ENCODE results near the gene GALNT17. TPM values are rescaled to one million over a fixed set of nuclear protein-coding genes. Genes with fewer than 3 reads are reported as not detected.

Gene GALNT17
- polyA plus RNA-seq, 1 donor (not counting 4 experiments of a cell fraction or from before 2014, with no cell fraction given), result not detected

- no peak overlapping the region for H3K9ac ChIP-seq (ENCODE audit: control insufficient read depth, extremely low read depth, insufficient read depth, low read length)
- no peaks in the 10 kb centered on the region for H3K36me3 ChIP-seq (ENCODE audit: control insufficient read depth in 2 of 2, extremely low read depth in 1 of 2, insufficient read depth in 2 of 2, low read length in 2 of 2)
- H3K9me3 ChIP-seq (ENCODE audit: control insufficient read depth, low read depth, low read length), result peaks cover 8% of the 10 kb centered on the region
- H4K20me1 ChIP-seq (ENCODE audit: control insufficient read depth, extremely low read depth, insufficient read depth, low read length), result no peaks in the 10 kb centered on the region
- no peaks in the 10 kb centered on the region for H3K27me3 ChIP-seq (ENCODE audit: control insufficient read depth, extremely low read depth, insufficient read depth, low read length)
- H3K27ac ChIP-seq (ENCODE audit: control insufficient read depth, insufficient read depth, low read length), result no peak overlapping the region
- H3K79me2 ChIP-seq (ENCODE audit: control insufficient read depth, insufficient read depth, low read length), result no peaks in the 10 kb centered on the region
- no peak overlapping the region for H3K4me3 ChIP-seq (ENCODE audit: control insufficient read depth in 2 of 3, extremely low read depth in 1 of 3, insufficient read depth in 2 of 3, low read depth in 1 of 3, low read length in 3 of 3)
- no peak for TF ChIP-seq CTCF (optimal IDR thresholded peaks at IDR 0.05 in 1 of 3, IDR thresholded peaks at IDR 0.05 in 1 of 3, conservative IDR thresholded peaks at IDR 0.05 in 1 of 3; ENCODE audit: extremely low read depth in 1 of 3, insufficient read depth in 2 of 3, low read length in 3 of 3)
- H2AFZ ChIP-seq (ENCODE audit: control insufficient read depth, low read length), result no peak overlapping the region
- DNase-seq (ENCODE audit: low read depth, low spot score) (no peak), FAIRE-seq (no peak)
- no peaks in the 10 kb centered on the region for H3K9me1 ChIP-seq (ENCODE audit: control insufficient read depth, extremely low read depth, insufficient read depth, low read length)
- H3K4me2 ChIP-seq (ENCODE audit: control insufficient read depth, extremely low read depth, insufficient read depth, low read depth, low read length), result no peak overlapping the region
- dilution Hi-C loops (cut with MboI; ENCODE audit: extremely low pct_ligation_motif_present, low sequenced_read_pairs), result no loop called here
- no peaks in the 10 kb centered on the region for H3K4me1 ChIP-seq (ENCODE audit: control insufficient read depth, extremely low read depth, insufficient read depth, low read length)
Measured at GRCh38 chr7:71484380-71484779, 352.4 kb downstream of the GALNT17 start.

- H2AFZ ChIP-seq (ENCODE audit: control insufficient read depth, low read length), result no peak overlapping the region
- DNase-seq (ENCODE audit: low read depth, low spot score), result no peak
- no peaks in the 10 kb centered on the region for H3K27me3 ChIP-seq (ENCODE audit: control insufficient read depth, extremely low read depth, insufficient read depth, low read length)
- TF ChIP-seq EZH2 (IDR thresholded peaks at IDR 0.05; ENCODE audit: low read length), result no peak
- TF ChIP-seq CTCF (optimal IDR thresholded peaks at IDR 0.05 in 1 of 3, IDR thresholded peaks at IDR 0.05 in 1 of 3, conservative IDR thresholded peaks at IDR 0.05 in 1 of 3; ENCODE audit: extremely low read depth in 1 of 3, insufficient read depth in 2 of 3, low read length in 3 of 3), result no peak
- no peaks in the 10 kb centered on the region for H4K20me1 ChIP-seq (ENCODE audit: control insufficient read depth, extremely low read depth, insufficient read depth, low read length)
- H3K9me1 ChIP-seq (ENCODE audit: control insufficient read depth, extremely low read depth, insufficient read depth, low read length), result no peaks in the 10 kb centered on the region
- H3K36me3 ChIP-seq (ENCODE audit: control insufficient read depth in 2 of 2, extremely low read depth in 1 of 2, insufficient read depth in 2 of 2, low read length in 2 of 2), result no peaks in the 10 kb centered on the region
- H3K9me3 ChIP-seq (ENCODE audit: control insufficient read depth, low read depth, low read length), result peaks cover 9% of the 10 kb centered on the region
- H3K4me2 ChIP-seq (ENCODE audit: control insufficient read depth, extremely low read depth, insufficient read depth, low read depth, low read length), result no peak overlapping the region
- no peak overlapping the region for H3K4me3 ChIP-seq (ENCODE audit: control insufficient read depth in 2 of 3, extremely low read depth in 1 of 3, insufficient read depth in 2 of 3, low read depth in 1 of 3, low read length in 3 of 3)
- no peak for FAIRE-seq
- H3K79me2 ChIP-seq (ENCODE audit: control insufficient read depth, insufficient read depth, low read length), result no peaks in the 10 kb centered on the region
- H3K4me1 ChIP-seq (ENCODE audit: control insufficient read depth, extremely low read depth, insufficient read depth, low read length), result no peaks in the 10 kb centered on the region
- dilution Hi-C loops (cut with MboI; ENCODE audit: extremely low pct_ligation_motif_present, low sequenced_read_pairs), result no loop called here
- no peak overlapping the region for H3K9ac ChIP-seq (ENCODE audit: control insufficient read depth, extremely low read depth, insufficient read depth, low read length)
- H3K27ac ChIP-seq (ENCODE audit: control insufficient read depth, insufficient read depth, low read length), result no peak overlapping the region
Measured at GRCh38 chr7:71485586-71485985, 353.6 kb downstream of the GALNT17 start.
